Karpas-422 (cell line): ENCODE measurements around the gene ARMC9. TPM values are rescaled to one million over a fixed set of nuclear protein-coding genes. Genes with fewer than 3 reads are reported as not detected.
"Not testable (repeated sequence)": the region's sequence is repeated elsewhere in the genome, so short reads cannot be mapped to it uniquely, and the experiment has no call there.

ENCODE experiments used
- DNase-seq: peaks from one replicate; pipeline ENCODE4 v3.0.0-alpha.2; 2015
- H2AFZ ChIP-seq: fragments of 200-600 bp; sonication (generic); 2 replicates; pipeline ENCODE4 v1.6.1; 2014; ENCODE audit warnings: antibody characterized with exemption, low read length, mixed read lengths
- H3K27ac ChIP-seq: fragments of 200-600 bp; sonication (generic); 2 replicates; pipeline ENCODE4 v1.5.1; 2014; ENCODE audit warnings: mild to moderate bottlenecking, low read length, moderate library complexity
- H3K27me3 ChIP-seq: fragments of 200-600 bp; sonication (generic); 2 replicates; pipeline ENCODE4 v1.6.1; 2014; ENCODE audit warnings: low read length, mixed read lengths
- H3K36me3 ChIP-seq: fragments of 200-600 bp; sonication (generic); 2 replicates; pipeline ENCODE4 v1.6.1; 2014; ENCODE audit warnings: low read length, mixed read lengths; ENCODE audit not compliant: insufficient read depth
- H3K4me1 ChIP-seq: fragments of 200-600 bp; sonication (generic); 2 replicates; pipeline ENCODE4 v1.6.1; 2014; ENCODE audit warnings: mild to moderate bottlenecking, low read length, mixed read lengths
- H3K4me2 ChIP-seq: fragments of 200-600 bp; sonication (generic); 2 replicates; pipeline ENCODE4 v1.6.1; 2014; ENCODE audit warnings: low read length, low read depth, mild to moderate bottlenecking; ENCODE audit not compliant: poor library complexity, severe bottlenecking
- H3K4me3 ChIP-seq: fragments of 200-600 bp; sonication (generic); 2 replicates; pipeline ENCODE4 v1.5.1; 2014; ENCODE audit warnings: mild to moderate bottlenecking, antibody characterized with exemption, low read length, mixed read lengths
- H3K79me2 ChIP-seq: fragments of 200-600 bp; sonication (generic); 2 replicates; pipeline ENCODE4 v1.6.1; 2014; ENCODE audit warnings: mild to moderate bottlenecking, low read length, mixed read lengths
- H3K9ac ChIP-seq: fragments of 200-600 bp; sonication (generic); 2 replicates; pipeline ENCODE4 v1.6.0; 2014; ENCODE audit warnings: low read length
- H3K9me2 ChIP-seq: fragments of 200-600 bp; sonication (generic), shearing (Covaris generic); replicated peaks from 2 replicates; pipeline ENCODE4 v1.6.0; 2014; ENCODE audit warnings: mild to moderate bottlenecking, low read length, moderate library complexity; ENCODE audit not compliant: insufficient read depth
- H3K9me3 ChIP-seq: fragments of 300-700, 200-600 bp; sonication (generic); 2 replicates; pipeline ENCODE4 v1.6.1; 2014; ENCODE audit warnings: low read length, mixed read lengths
- H4K20me1 ChIP-seq: fragments of 200-600 bp; sonication (generic); 2 replicates; pipeline ENCODE4 v1.6.1; 2014; ENCODE audit warnings: mild to moderate bottlenecking, antibody characterized with exemption, low read length, low read depth; ENCODE audit not compliant: insufficient read depth
- total RNA-seq: library from RNA; depleted of rRNA; stranded (reverse); fragments of >200 nt; shearing (Covaris generic); gene quantifications from 2 replicates; pipeline ENCODE4 v1.2.3, GENCODE V29; 2014; ENCODE audit warnings: low replicate concordance

Gene ARMC9
- total RNA-seq, 1 experiment from 2014 or later, result 7.7 TPM

GRCh38 chr2:231371430-231372054 lies 173.1 kb downstream of the ARMC9 start:
- no peaks in the 10 kb centered on the region for H3K27me3 ChIP-seq
- no peak overlapping the region for H3K9ac ChIP-seq
- H3K79me2 ChIP-seq, result no peaks in the 10 kb centered on the region
- no peaks in the 10 kb centered on the region for H3K36me3 ChIP-seq
- no peak overlapping the region for H3K27ac ChIP-seq
- H3K9me2 ChIP-seq, result no peaks in the 10 kb centered on the region
- peaks cover 3% of the 10 kb centered on the region; the same call in 1 of the 2 replicates for H3K4me1 ChIP-seq
- no peaks in the 10 kb centered on the region for H4K20me1 ChIP-seq
- H2AFZ ChIP-seq, result no peak overlapping the region
- H3K4me3 ChIP-seq, result no peak overlapping the region
- no peaks in the 10 kb centered on the region for H3K9me3 ChIP-seq
- DNase-seq, result no peak
- no peak overlapping the region for H3K4me2 ChIP-seq

- no peak overlapping the region for H3K4me3 ChIP-seq
- H3K36me3 ChIP-seq, result no peaks in the 10 kb centered on the region
- peaks cover 3% of the 10 kb centered on the region; the same call in 1 of the 2 replicates for H3K4me1 ChIP-seq
- H3K9me2 ChIP-seq, result no peaks in the 10 kb centered on the region
- DNase-seq, result no peak
- H4K20me1 ChIP-seq, result no peaks in the 10 kb centered on the region
- no peaks in the 10 kb centered on the region for H3K27me3 ChIP-seq
- no peaks in the 10 kb centered on the region for H3K9me3 ChIP-seq
- H3K27ac ChIP-seq, result no peak overlapping the region
- no peaks in the 10 kb centered on the region for H3K79me2 ChIP-seq
- H3K4me2 ChIP-seq, result no peak overlapping the region
- H2AFZ ChIP-seq, result no peak overlapping the region
- H3K9ac ChIP-seq, result no peak overlapping the region
Observed at GRCh38 chr2:231372326-231372725, 173.9 kb downstream of the ARMC9 start.

- H3K36me3 ChIP-seq, result no peaks in the 10 kb centered on the region
- no peaks in the 10 kb centered on the region for H4K20me1 ChIP-seq
- no peaks in the 10 kb centered on the region for H3K27me3 ChIP-seq
- H2AFZ ChIP-seq, result no peak overlapping the region
- H3K9me2 ChIP-seq, result no peaks in the 10 kb centered on the region
- peaks cover 3% of the 10 kb centered on the region; the same call in 1 of the 2 replicates for H3K4me1 ChIP-seq
- H3K4me2 ChIP-seq, result no peak overlapping the region
- no peaks in the 10 kb centered on the region for H3K9me3 ChIP-seq
- DNase-seq, result no peak
- H3K9ac ChIP-seq, result no peak overlapping the region
- no peak overlapping the region for H3K27ac ChIP-seq
- no peaks in the 10 kb centered on the region for H3K79me2 ChIP-seq
- no peak overlapping the region for H3K4me3 ChIP-seq
Observed at GRCh38 chr2:231373184-231373583, 174.8 kb downstream of the ARMC9 start.

GRCh38 chr2:231373786-231374349 lies 175.4 kb downstream of the ARMC9 start:
- Histone ChIP-seq H2AFZ (no peak overlapping the region), H3K27me3 (no peaks in the 10 kb centered on the region), H3K9me3 (no peaks in the 10 kb centered on the region), H4K20me1 (no peaks in the 10 kb centered on the region), H3K36me3 (no peaks in the 10 kb centered on the region), H3K9me2 (no peaks in the 10 kb centered on the region), H3K4me1 (peaks cover 3% of the 10 kb centered on the region; the same call in 1 of the 2 replicates), H3K9ac (no peak overlapping the region), H3K4me2 (no peak overlapping the region), H3K27ac (no peak overlapping the region), H3K4me3 (no peak overlapping the region), H3K79me2 (no peaks in the 10 kb centered on the region)
- no peak for DNase-seq

GRCh38 chr2:231374771-231375170 lies 176.3 kb downstream of the ARMC9 start:
- Histone ChIP-seq H3K79me2 (no peaks in the 10 kb centered on the region), H3K27ac (no peak overlapping the region), H3K4me1 (peaks cover 3% of the 10 kb centered on the region; the same call in 1 of the 2 replicates), H3K9me3 (no peaks in the 10 kb centered on the region), H3K9me2 (no peaks in the 10 kb centered on the region), H3K9ac (no peak overlapping the region), H3K4me2 (no peak overlapping the region), H3K4me3 (no peak overlapping the region), H3K36me3 (no peaks in the 10 kb centered on the region), H2AFZ (no peak overlapping the region), H3K27me3 (no peaks in the 10 kb centered on the region), H4K20me1 (no peaks in the 10 kb centered on the region)
- no peak for DNase-seq

GRCh38 chr2:231375994-231376615 lies 177.7 kb downstream of the ARMC9 start:
- not testable (repeated sequence) for H3K36me3 ChIP-seq, H3K4me1 ChIP-seq, H3K4me3 ChIP-seq, H3K27ac ChIP-seq, H3K27me3 ChIP-seq, H2AFZ ChIP-seq, H3K9me2 ChIP-seq, H3K79me2 ChIP-seq, H3K9ac ChIP-seq, H3K9me3 ChIP-seq, DNase-seq, H4K20me1 ChIP-seq, H3K4me2 ChIP-seq

- Histone ChIP-seq H3K4me3 (no peak overlapping the region), H3K4me1 (peaks cover 3% of the 10 kb centered on the region; the same call in 1 of the 2 replicates), H3K36me3 (no peaks in the 10 kb centered on the region), H3K9me3 (no peaks in the 10 kb centered on the region), H3K27me3 (no peaks in the 10 kb centered on the region), H3K79me2 (no peaks in the 10 kb centered on the region), H4K20me1 (no peaks in the 10 kb centered on the region), H3K9me2 (no peaks in the 10 kb centered on the region), H3K9ac (no peak overlapping the region), H2AFZ (no peak overlapping the region), H3K27ac (no peak overlapping the region), H3K4me2 (no peak overlapping the region)
- no peak for DNase-seq
Observed at GRCh38 chr2:231376857-231377256, 178.4 kb downstream of the ARMC9 start.

GRCh38 chr2:231378026-231378722 lies 179.7 kb downstream of the ARMC9 start:
- no peaks in the 10 kb centered on the region for H4K20me1 ChIP-seq
- no peaks in the 10 kb centered on the region for H3K9me2 ChIP-seq
- no peaks in the 10 kb centered on the region for H3K79me2 ChIP-seq
- H3K9ac ChIP-seq, result no peak overlapping the region
- H3K9me3 ChIP-seq, result no peaks in the 10 kb centered on the region
- H2AFZ ChIP-seq, result no peak overlapping the region
- H3K4me3 ChIP-seq, result no peak overlapping the region
- H3K4me2 ChIP-seq, result no peak overlapping the region
- no peak for DNase-seq
- no peaks in the 10 kb centered on the region for H3K27me3 ChIP-seq
- no peaks in the 10 kb centered on the region for H3K36me3 ChIP-seq
- peaks cover 3% of the 10 kb centered on the region; the same call in 1 of the 2 replicates for H3K4me1 ChIP-seq
- no peak overlapping the region for H3K27ac ChIP-seq
